Measurements from ENCODE around the gene HEATR5A.
A peak's percentile ranks its signal among the peaks of the same experiment; 100 is the strongest.
"Not testable (repeated sequence)": the region's sequence is repeated elsewhere in the genome, so short reads cannot be mapped to it uniquely, and the experiment has no call there.

Gene HEATR5A

GRCh38 chr14:31388687-31389413, 31.5 kb downstream of the HEATR5A start:
- DNase-seq, result no peak

- no peak for DNase-seq
These were observed 33.3 kb downstream of the HEATR5A start for GRCh38 chr14:31387091-31387490.

DNA sequence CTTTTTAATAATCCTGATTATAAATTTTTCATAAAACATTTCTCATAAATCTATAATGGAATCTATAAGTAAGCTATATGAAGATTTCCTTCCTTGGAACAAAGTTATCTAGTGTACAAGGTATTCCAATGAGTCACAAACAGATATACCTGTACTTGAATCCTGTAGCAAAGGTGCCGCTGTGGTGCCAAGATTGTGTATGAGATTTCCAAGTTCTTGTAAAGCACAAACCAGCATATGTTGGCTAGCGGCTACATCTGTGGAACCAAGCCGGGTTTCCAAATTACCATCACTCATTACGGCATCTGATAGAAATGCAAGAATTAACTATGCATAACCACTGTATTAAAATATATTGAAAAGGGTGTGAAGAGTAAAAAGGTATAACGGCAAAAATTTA, 34.1 kb downstream of the HEATR5A start:
- no peak for DNase-seq

DNA sequence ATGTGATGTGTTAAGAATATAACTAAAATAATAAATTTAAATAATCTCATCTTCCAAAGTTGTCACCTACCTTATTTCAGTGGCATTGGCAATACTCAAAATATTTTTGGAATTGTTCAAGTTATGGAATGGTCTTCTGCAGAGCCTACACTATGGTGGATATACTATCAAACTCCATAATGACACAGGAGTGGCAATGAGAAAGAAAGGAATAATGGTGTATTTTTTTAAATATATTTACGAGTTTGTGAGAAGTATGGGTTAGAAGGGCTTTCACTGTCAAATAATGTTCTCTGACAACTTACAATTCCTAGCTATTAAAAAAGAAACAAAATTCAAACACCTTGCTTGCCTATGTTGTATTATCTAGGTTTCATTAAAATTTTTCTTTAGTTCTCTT, 38.1 kb downstream of the HEATR5A start:
- DNase-seq, result no peak

GRCh38 chr14:31380106-31380505, 40.2 kb downstream of the HEATR5A start:
- DNase-seq, result no peak

DNA sequence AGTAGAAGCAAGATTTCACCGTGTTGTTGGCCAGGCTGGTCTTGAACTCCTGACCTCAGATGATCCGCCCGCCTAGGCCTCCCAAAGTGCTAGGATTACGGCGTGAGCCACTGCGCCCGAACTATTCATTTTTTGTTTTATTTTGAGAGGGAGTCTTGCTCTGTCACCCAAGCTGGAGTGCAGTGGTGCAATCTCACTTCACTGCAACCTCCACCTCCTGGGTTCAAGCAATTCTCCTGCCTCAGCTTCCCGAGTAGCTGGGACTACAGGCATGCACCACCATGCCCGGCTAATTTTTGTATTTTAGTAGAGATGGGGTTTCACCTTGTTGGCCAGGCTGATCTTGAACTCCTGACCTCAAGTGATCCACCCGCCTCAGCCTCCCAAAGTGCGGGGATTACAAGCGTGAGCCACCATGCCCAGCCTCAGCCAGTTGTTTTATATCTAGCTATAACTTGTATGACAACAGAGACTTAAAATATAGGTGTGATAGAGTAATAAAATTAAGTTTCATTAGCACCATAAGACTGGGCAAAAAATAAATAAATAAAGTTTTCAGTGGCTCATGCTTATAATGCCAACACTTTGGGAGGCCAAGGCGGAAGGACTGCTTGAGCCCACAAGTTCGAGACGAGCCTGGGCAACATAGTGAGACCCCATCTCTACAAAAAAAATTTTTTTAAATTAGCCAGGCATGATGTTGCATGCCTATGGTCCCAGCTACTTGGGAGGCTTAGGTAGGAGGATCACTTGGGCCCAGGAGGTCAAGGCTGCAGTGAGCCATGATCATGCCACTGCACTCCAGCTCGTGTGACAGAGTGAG, 41.0 kb downstream of the HEATR5A start:
- DNase-seq, result not testable (repeated sequence)

DNA sequence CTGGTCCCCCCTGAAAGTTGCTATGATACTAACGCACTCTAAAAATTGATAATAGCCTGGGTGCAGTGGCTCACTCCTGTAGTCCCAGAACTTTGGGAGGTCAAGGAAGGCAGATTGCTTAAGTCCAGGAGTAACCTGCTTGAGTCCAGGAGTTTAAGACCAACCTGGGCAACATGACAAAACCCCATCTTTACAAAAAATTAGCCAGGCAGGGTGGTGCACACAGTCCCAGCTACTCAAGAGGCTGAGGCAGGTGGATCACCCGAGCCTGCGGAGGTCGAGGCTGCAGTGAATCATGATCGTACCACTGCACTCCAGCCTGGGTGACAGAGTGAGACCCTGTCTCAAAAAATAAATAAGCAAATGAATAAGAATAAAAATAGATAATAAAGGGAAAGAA, 42.9 kb downstream of the HEATR5A start:
- no peak for DNase-seq

- DNase-seq, result no peak
These were observed 48.7 kb downstream of the HEATR5A start for GRCh38 chr14:31371646-31372045.

DNA sequence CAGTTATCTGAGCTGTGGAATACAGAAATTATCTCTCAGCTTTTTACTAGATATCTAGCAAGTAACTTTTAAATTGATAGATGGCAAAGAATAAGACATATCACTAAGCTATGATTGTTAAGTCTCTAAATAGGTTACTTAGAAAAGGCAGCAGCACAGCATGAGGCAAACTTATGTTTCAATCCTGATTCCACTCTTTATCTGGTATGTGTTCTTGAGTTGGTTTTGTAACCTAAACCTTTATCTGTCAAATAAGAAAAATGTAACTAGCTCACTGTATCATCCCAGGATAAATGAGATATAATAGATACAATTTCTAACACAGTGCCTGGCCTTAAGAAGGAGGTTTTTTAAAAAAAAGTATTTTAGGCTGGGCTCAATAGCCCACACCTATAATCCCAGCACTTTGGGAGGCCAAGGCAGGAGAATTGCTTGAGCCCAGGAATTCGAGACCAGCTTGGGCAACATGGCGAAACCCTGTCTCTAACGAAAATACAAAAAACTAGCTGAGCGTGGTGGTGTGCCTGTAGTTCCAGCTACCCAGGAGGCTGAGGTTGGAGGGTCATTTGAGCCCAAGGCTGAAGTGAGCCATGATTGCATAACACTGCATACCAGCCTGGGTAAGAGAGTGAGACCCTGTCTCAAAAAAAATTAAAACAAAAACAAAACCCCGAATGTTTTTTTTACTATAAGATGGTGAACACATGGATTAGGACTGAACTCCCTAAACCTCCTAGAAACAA, 56.8 kb downstream of the HEATR5A start:
- DNase-seq, result no peak

DNA sequence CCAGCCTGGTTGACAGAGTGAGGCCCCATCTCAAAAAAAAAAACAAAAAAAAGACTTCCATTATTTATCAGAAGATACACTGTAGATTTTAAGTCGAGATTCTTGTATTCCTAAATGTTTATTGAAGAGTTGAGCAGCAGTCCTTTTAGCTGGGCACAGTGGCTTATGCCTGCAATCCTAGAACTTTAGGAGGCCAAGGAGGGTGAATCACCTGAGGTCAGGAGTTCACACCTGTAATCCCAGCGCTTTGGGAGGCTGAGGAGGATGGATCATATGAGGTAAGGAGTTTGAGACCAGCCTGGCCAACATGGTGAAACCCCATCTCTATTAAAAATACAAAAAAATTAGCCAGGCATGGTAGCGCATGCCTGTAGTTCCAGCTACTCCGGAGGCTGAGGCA, 57.6 kb downstream of the HEATR5A start:
- DNase-seq, result no peak

GRCh38 chr14:31361761-31362160, 58.6 kb downstream of the HEATR5A start:
- DNase-seq, result not testable (repeated sequence)

- DNase-seq, result peak; percentile 74
These were observed 59.3 kb downstream of the HEATR5A start for GRCh38 chr14:31360919-31361662.

DNA sequence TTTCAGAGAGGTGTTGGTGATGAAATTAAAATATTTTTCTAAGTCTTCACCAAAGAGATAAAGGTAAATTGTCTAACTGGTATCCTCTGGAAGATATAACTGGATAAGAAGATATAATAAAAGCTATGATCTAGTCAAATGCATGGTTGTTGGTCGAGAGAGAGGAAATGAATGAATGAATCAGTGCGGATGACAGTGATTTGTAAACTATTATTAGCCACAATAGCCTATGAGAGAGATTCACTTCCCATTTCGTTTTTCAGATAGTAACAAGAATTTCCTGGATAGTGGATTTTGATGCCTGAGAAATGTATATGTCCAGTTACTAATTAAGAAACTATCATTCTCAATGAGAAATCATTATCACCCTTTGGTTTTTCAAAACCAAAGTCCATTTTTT, 63.1 kb downstream of the HEATR5A start:
- no peak for DNase-seq

GRCh38 chr14:31346097-31346496, 74.3 kb downstream of the HEATR5A start:
- DNase-seq, result no peak

DNA sequence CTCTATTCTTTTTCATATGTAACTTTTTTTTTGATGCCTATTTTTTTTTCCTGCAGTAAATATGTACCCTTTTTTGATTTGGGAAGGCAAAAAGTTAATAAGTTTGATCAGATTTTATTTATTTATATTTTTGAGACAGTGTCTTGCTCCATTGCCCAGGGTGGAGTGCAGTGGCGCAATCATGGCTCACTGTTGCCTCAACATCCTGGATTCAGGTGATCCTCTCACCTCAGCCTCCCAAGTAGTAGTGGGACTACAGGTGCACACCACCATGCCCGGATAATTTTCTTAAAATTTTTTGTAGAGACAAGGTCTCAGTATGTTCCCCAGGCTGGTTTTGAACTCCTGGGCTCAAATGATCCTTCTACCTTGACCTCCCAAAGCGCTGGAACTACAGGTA, 79.1 kb downstream of the HEATR5A start:
- DNase-seq, result no peak

DNA sequence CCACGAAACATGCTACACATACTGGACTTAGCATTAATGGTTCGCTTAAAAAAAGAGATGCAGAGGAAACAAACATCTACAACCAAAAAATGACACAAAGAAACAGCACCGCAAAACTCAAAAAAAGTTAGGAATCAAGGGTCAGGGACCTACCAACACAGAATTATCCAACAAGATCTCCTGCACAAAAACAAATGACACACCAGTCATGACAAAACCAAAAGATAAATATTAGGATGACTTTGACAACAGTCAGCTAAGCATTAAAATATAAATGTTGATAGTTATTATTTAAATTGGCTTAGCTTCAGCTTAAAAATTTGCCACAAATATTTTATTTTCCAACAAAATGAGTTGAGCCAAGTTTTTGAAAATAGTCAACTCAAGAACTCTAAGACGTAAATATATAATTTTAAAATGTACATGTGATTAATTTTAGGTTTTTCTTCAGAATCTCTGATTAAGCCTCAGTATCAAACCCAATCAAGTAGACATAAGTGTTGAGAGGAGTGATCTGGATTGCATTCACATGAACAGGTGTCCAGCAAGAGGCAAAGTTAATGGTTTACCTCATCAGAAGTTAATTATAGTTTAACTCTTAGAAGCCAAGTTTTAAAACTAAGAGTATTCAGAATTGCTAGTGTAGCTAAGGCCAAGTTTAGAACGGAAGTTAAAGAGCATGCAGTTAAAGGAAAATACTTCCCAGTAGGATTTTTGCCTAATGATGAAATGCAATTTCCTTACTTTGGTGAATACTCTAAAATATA, 79.9 kb downstream of the HEATR5A start:
- DNase-seq, result no peak

DNA sequence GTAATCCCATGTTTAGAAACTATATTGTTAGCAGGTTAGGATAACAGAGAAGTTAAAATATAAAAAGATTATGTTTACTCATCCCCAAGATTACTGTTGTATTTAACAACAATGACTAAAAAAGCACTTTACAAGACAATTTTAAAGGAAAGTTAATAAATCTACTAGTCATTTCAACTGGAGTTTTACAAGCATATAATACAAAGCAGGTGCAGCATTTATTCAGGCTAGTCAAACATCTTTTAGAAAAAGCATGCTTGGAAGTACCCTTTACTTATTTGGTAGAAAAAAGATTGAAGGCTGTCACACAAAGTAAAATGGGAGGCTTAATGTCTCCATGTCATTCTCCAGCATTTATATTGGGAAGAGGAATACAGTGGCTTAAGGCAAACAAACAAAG, 80.6 kb downstream of the HEATR5A start:
- DNase-seq, result no peak

- no peak for DNase-seq
These were observed 83.0 kb downstream of the HEATR5A start for GRCh38 chr14:31337331-31337730.

DNA sequence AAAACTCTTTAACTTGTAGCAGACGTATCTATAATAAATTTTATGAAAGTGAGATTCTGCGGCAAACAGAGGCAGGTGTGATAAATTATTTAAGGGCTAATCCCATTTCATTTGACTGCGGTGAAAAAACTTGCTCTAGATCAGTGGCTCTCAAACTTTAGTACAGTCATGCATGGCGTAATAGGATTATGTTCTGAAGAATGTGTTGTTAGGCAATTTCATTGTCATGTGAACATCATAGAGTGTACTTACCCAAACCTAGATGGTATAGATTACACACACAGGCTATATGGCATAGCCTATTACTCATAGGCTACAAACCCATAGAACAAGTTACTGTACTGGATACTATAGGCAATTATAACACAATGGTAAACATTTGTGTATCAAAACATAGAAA, 83.7 kb downstream of the HEATR5A start:
- peak; percentile 49 for DNase-seq

GRCh38 chr14:31331395-31331794, 89.0 kb downstream of the HEATR5A start:
- DNase-seq, result not testable (repeated sequence)

GRCh38 chr14:31329876-31330521, 90.4 kb downstream of the HEATR5A start:
- not testable (repeated sequence) for DNase-seq

GRCh38 chr14:31326111-31326510, 94.2 kb downstream of the HEATR5A start:
- peak; percentile 34 for DNase-seq
